Measurements from ENCODE around the gene CAMTA2.

GRCh38 chr17:5024604-5025003 lies 37.1 kb upstream of the CAMTA2 start:
- no peak for TF ChIP-seq BHLHE40 (IDR thresholded peaks at IDR 0.05; ENCODE audit: borderline replicate concordance)
- no peak for TF ChIP-seq ARNT (IDR thresholded peaks at IDR 0.05)
- TF ChIP-seq ELF4 (IDR thresholded peaks at IDR 0.05): no peak
- TF ChIP-seq FOXM1 (IDR thresholded peaks at IDR 0.05; ENCODE audit: borderline replicate concordance): no peak
- TF ChIP-seq NFRKB (IDR thresholded peaks at IDR 0.05): no peak

Measured in HEK293T (cell line).